CD14-positive monocyte (primary cell): Measurements from ENCODE around the gene PER2. TPM values are rescaled to one million over a fixed set of nuclear protein-coding genes. Genes with fewer than 3 reads are reported as not detected.
A peak's percentile ranks its signal among the peaks of the same experiment; 100 is the strongest.

Experiments used
- DNase-seq, 3 donors: peaks; one replicate each; pipeline ENCODE4 v3.0.0-alpha.2; 2011 to 2022
- H2AFZ ChIP-seq: 2 replicates; pipeline ENCODE4 v1.6.0; 2012; ENCODE audit warnings: mild to moderate bottlenecking, low read depth, low read length, inconsistent platforms; ENCODE audit not compliant: insufficient read depth, poor library complexity, severe bottlenecking
- H3K27ac ChIP-seq, 2 donors: 1 replicate in 1 of 2; 2 replicates in 1 of 2; pipeline ENCODE4 v1.5.1; 2012 to 2013; ENCODE audit warnings: low read length in 2 of 2, control low read depth in 1 of 2, inconsistent platforms in 1 of 2, low read depth in 1 of 2, mild to moderate bottlenecking in 1 of 2
- H3K27me3 ChIP-seq, 2 donors: one replicate each; pipeline versions ENCODE4 v1.6.0 to v1.6.1; 2011 to 2013; ENCODE audit warnings: low read length in 2 of 2; ENCODE audit not compliant: control insufficient read depth in 2 of 2, insufficient read depth in 2 of 2
- H3K36me3 ChIP-seq, 2 donors: replicated peaks in 1 of 2; 1 replicate in 1 of 2; 2 replicates in 1 of 2; pipeline versions ENCODE4 v1.5.1 to v1.6.1; 2012 to 2013; ENCODE audit warnings: low read length in 2 of 2, control low read depth in 1 of 2, inconsistent platforms in 1 of 2, mild to moderate bottlenecking in 1 of 2; ENCODE audit not compliant: insufficient read depth in 2 of 2, control insufficient read depth in 1 of 2
- H3K4me1 ChIP-seq, 2 donors: 1 replicate in 1 of 2; 2 replicates in 1 of 2; pipeline versions ENCODE4 v1.5.1 to v1.6.1; 2012 to 2013; ENCODE audit warnings: low read length in 2 of 2, control low read depth in 1 of 2, inconsistent platforms in 1 of 2, mild to moderate bottlenecking in 1 of 2, moderate library complexity in 1 of 2; ENCODE audit not compliant: insufficient read depth in 2 of 2, control insufficient read depth in 1 of 2
- H3K4me2 ChIP-seq: replicated peaks from 2 replicates; pipeline ENCODE3; 2012; ENCODE audit warnings: low read length, moderate library complexity, mild to moderate bottlenecking; ENCODE audit not compliant: poor library complexity, severe bottlenecking; ENCODE audit errors: extremely low read depth
- H3K4me3 ChIP-seq, 3 experiments: fragments of 200-600 bp in 1 of 3; sonication (generic) in 1 of 3; replicated peaks in 1 of 3; 1 replicate in 2 of 3; 2 replicates in 1 of 3; pipeline ENCODE4 v1.5.1; 2011 to 2013; ENCODE audit warnings: low read length in 3 of 3, mild to moderate bottlenecking in 3 of 3, control low read depth in 2 of 3, low read depth in 2 of 3, inconsistent platforms in 1 of 3, moderate library complexity in 1 of 3
- H3K79me2 ChIP-seq: 2 replicates; pipeline ENCODE4 v1.6.0; 2012; ENCODE audit warnings: mild to moderate bottlenecking, control low read depth, inconsistent platforms, low read length, moderate library complexity; ENCODE audit not compliant: insufficient read depth
- H3K9ac ChIP-seq: 2 replicates; pipeline ENCODE4 v1.6.0; 2017; ENCODE audit warnings: low read length, mild to moderate bottlenecking; ENCODE audit not compliant: insufficient read depth, poor library complexity, severe bottlenecking
- H3K9me3 ChIP-seq, 2 donors: replicated peaks in 1 of 2; 1 replicate in 1 of 2; 2 replicates in 1 of 2; pipeline versions ENCODE4 v1.5.1 to v1.6.1; 2012 to 2013; ENCODE audit warnings: low read length in 2 of 2, control low read depth in 1 of 2; ENCODE audit not compliant: control insufficient read depth in 1 of 2, insufficient read depth in 1 of 2
- H4K20me1 ChIP-seq: 2 replicates; pipeline ENCODE4 v1.6.0; 2012; ENCODE audit warnings: mild to moderate bottlenecking, low read length, control low read depth, moderate library complexity; ENCODE audit not compliant: insufficient read depth
- H3K27ac Mint-ChIP-seq, 7 donors: one replicate each; pipeline ENCODE4 v1.8.0; 2020; ENCODE audit warnings: mild to moderate bottlenecking in 7 of 7, mixed read lengths in 7 of 7, moderate library complexity in 6 of 7, inconsistent platforms in 2 of 7
- H3K27me3 Mint-ChIP-seq, 3 donors: one replicate each; pipeline ENCODE4 v1.8.0; 2021 to 2022; ENCODE audit warnings: low read depth in 3 of 3, mild to moderate bottlenecking in 3 of 3, mixed read lengths in 3 of 3, moderate library complexity in 3 of 3, inconsistent platforms in 1 of 3
- H3K36me3 Mint-ChIP-seq, 2 donors: one replicate each; pipeline ENCODE4 v1.8.0; 2020; ENCODE audit warnings: mixed read lengths in 2 of 2, inconsistent platforms in 1 of 2, mild to moderate bottlenecking in 1 of 2
- H3K4me1 Mint-ChIP-seq: one replicate; pipeline ENCODE4 v1.8.0; 2020; ENCODE audit warnings: mild to moderate bottlenecking, mixed read lengths
- H3K4me3 Mint-ChIP-seq, 2 donors: one replicate each; pipeline ENCODE4 v1.8.0; 2020; ENCODE audit warnings: mild to moderate bottlenecking in 2 of 2, mixed read lengths in 2 of 2, moderate library complexity in 1 of 2
- H3K9me3 Mint-ChIP-seq, 7 donors: one replicate each; pipeline ENCODE4 v1.8.0; 2020 to 2022; ENCODE audit warnings: mixed read lengths in 7 of 7, mild to moderate bottlenecking in 6 of 7, moderate library complexity in 6 of 7, inconsistent platforms in 2 of 7
- whole genome bisulfite sequencing: methylation state at CpG from one replicate; pipeline ENCODE4 v1.1.5; 2013; ENCODE audit warnings: missing lambda C conversion rate; ENCODE audit not compliant: insufficient coverage; 5-methylcytosine and 5-hydroxymethylcytosine counted together
- intact Hi-C, 2 donors: fragments of 100-400 bp; cut with micrococcal nuclease; formaldehyde crosslinking; loops; one replicate each; pipeline versions ENCODE4 v1.15.0 to v1.15.1; 2023
- polyA plus RNA-seq, 3 donors: library from polyadenylated mRNA; depleted of rRNA in 1 of 3; unstranded in 2 of 3; stranded (reverse) in 1 of 3; fragments of 300-500 nt in 2 of 3; fragments of >200 nt in 1 of 3; fragmentation: Illumina TruSeq in 2 of 3; gene quantifications; 1 replicate in 2 of 3; 2 replicates in 1 of 3; pipeline ENCODE4 v1.2.3, GENCODE V29; 2012 to 2021
- TF ChIP-seq, protein P1 (sequence below): fragments of 200-600 bp; IDR thresholded peaks from one replicate; pipeline ENCODE4 v1.8.0; 2022; ENCODE audit warnings: antibody characterized with exemption, mild to moderate bottlenecking

The PER2 gene
- polyA plus RNA-seq, 3 donors = 1.6 to 5.6 (median 3.1) TPM

DNA sequence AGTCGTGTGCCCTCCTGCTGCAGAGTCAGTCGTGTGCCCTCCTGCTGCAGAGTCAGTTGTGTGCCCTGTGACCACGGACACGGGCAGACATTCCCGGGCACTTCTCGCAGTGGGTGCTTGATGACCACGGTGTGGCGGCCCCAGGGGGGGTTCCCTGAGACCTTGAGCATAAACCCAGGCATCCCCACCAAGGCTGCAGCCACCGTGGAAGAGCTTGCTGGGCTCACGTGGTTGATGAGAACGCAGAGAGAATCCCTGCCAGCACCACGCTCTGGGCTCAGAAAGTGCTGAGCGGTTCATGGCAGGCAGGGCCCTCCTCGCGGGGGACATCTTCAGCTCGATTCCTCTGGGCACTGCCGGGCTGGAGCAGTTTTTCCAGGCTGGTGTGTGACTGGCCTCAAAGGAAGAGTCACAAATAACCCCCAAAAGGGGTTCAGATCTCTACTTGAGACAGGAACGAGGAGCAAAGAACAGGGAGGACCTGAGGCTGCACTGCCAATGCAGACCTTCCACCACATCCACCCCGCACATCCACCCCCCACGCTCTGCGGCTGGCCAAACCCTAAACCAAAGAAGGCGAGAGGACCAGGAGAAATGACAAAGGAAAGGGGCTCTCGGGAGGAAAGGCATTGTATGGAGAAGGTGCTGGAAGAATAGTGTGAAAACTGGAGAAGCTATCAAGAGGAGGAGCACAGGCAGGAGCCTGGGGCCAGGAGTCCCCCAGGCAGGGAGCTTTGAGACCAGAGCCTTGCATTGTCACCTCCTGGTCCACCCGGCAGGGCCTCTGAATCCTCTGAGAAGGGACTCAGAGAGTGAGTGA, 8.4 kb upstream of the PER2 start:
- no peak overlapping the region for H3K4me3 ChIP-seq
- no peaks in the 10 kb centered on the region for H3K9me3 Mint-ChIP-seq
- H3K4me1 Mint-ChIP-seq = peaks cover 2% of the 10 kb centered on the region
- no peaks in the 10 kb centered on the region for H3K4me1 ChIP-seq
- H3K27me3 Mint-ChIP-seq = peaks cover 5 to 17% (median 8%) of the 10 kb centered on the region in 3 donors
- H3K9me3 ChIP-seq = no peaks in the 10 kb centered on the region
- no peak overlapping the region for H2AFZ ChIP-seq
- no peak overlapping the region for H3K27ac Mint-ChIP-seq
- TF ChIP-seq, protein P1, sequence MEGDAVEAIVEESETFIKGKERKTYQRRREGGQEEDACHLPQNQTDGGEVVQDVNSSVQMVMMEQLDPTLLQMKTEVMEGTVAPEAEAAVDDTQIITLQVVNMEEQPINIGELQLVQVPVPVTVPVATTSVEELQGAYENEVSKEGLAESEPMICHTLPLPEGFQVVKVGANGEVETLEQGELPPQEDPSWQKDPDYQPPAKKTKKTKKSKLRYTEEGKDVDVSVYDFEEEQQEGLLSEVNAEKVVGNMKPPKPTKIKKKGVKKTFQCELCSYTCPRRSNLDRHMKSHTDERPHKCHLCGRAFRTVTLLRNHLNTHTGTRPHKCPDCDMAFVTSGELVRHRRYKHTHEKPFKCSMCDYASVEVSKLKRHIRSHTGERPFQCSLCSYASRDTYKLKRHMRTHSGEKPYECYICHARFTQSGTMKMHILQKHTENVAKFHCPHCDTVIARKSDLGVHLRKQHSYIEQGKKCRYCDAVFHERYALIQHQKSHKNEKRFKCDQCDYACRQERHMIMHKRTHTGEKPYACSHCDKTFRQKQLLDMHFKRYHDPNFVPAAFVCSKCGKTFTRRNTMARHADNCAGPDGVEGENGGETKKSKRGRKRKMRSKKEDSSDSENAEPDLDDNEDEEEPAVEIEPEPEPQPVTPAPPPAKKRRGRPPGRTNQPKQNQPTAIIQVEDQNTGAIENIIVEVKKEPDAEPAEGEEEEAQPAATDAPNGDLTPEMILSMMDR = no peak
- DNase-seq = no peak
- H3K79me2 ChIP-seq = no peaks in the 10 kb centered on the region
- no peak overlapping the region for H3K9ac ChIP-seq
- no peak overlapping the region for H3K27ac ChIP-seq
- WGBS = 84% methylated on average over 18 of the region's 24 CpGs
- peak overlapping the region in 1 of 2 donors; percentile 46 for H3K4me3 Mint-ChIP-seq
- H4K20me1 ChIP-seq = no peaks in the 10 kb centered on the region
- intact Hi-C loops = no loop called here
- H3K36me3 Mint-ChIP-seq = no peaks in the 10 kb centered on the region
- H3K36me3 ChIP-seq = no peaks in the 10 kb centered on the region
- no peak overlapping the region for H3K4me2 ChIP-seq
- H3K27me3 ChIP-seq = no peaks in the 10 kb centered on the region

DNA sequence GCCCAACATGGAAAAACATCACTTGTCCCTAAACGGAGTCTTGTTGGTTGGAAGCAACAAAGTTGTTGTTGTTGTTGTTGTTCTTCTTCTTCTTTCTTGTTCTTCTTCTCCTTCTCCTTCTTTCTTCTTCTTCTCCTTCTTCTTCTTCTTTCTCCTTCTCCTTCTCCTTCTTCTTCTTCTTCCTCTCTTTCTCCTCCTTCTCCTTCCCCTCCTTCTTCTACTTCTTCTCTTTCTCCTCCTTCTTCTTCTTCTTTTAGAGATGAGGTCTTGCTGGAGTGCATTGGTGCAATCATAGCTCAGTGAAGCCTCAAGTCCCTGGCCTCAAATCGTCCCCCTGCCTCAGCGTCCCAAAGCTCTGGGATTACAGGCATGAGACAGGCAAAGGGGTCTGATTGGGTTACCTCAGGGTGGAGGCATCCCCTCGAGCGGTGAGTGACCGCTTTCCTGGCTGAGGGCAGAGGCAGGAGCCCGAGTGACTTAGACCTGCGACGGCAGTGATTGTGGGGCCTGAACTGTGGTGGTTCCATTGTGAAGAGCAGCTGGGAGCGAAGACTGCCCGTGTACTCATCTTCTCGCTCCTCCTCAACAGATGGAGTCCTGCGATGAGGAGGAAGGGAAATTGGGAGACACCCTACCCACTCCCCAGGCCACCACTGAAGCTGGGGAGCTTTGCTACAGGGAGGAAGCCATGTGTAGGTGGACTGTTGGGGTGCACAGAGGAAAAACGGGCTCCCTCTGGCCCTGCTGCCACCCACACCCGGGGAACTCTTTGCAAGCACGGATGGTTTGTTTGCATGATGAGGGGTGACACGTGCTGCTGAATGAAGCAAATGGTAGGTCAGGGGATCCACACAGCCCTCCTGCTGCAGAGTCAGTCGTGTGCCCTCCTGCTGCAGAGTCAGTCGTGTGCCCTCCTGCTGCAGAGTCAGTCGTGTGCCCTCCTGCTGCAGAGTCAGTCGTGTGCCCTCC, 7.0 kb upstream of the PER2 start:
- DNase-seq = no peak
- peaks cover 3 to 13% (median 8%) of the 10 kb centered on the region in 3 donors for H3K27me3 Mint-ChIP-seq
- H3K27ac ChIP-seq = no peak overlapping the region
- no peaks in the 10 kb centered on the region for H3K36me3 ChIP-seq
- H3K4me1 ChIP-seq = no peaks in the 10 kb centered on the region
- H2AFZ ChIP-seq = no peak overlapping the region
- H4K20me1 ChIP-seq = no peaks in the 10 kb centered on the region
- no peak overlapping the region for H3K9ac ChIP-seq
- intact Hi-C loops = no loop called here
- no peak overlapping the region for H3K4me3 Mint-ChIP-seq
- H3K27ac Mint-ChIP-seq = peak overlapping the region in 2 of 7 donors; percentile 4 to 45
- TF ChIP-seq, protein P1 = no peak
- peaks cover 2% of the 10 kb centered on the region for H3K4me1 Mint-ChIP-seq
- no peaks in the 10 kb centered on the region for H3K79me2 ChIP-seq
- 91% methylated on average over 11 of the region's 21 CpGs for WGBS
- H3K9me3 ChIP-seq = no peaks in the 10 kb centered on the region
- no peaks in the 10 kb centered on the region for H3K9me3 Mint-ChIP-seq
- no peak overlapping the region for H3K4me2 ChIP-seq
- H3K27me3 ChIP-seq = no peaks in the 10 kb centered on the region
- H3K4me3 ChIP-seq = no peak overlapping the region
- no peaks in the 10 kb centered on the region for H3K36me3 Mint-ChIP-seq
